HG02763 (cell line): ENCODE results near the gene EIF4EBP3.

ENCODE experiments used
- ATAC-seq: cut with Tn5 transposase; IDR thresholded peaks from one replicate; pipeline ENCODE4 v1.9.1; 2021; ENCODE audit warnings: mild to moderate bottlenecking, moderate library complexity; ENCODE audit not compliant: unreplicated experiment

EIF4EBP3 gene

DNA sequence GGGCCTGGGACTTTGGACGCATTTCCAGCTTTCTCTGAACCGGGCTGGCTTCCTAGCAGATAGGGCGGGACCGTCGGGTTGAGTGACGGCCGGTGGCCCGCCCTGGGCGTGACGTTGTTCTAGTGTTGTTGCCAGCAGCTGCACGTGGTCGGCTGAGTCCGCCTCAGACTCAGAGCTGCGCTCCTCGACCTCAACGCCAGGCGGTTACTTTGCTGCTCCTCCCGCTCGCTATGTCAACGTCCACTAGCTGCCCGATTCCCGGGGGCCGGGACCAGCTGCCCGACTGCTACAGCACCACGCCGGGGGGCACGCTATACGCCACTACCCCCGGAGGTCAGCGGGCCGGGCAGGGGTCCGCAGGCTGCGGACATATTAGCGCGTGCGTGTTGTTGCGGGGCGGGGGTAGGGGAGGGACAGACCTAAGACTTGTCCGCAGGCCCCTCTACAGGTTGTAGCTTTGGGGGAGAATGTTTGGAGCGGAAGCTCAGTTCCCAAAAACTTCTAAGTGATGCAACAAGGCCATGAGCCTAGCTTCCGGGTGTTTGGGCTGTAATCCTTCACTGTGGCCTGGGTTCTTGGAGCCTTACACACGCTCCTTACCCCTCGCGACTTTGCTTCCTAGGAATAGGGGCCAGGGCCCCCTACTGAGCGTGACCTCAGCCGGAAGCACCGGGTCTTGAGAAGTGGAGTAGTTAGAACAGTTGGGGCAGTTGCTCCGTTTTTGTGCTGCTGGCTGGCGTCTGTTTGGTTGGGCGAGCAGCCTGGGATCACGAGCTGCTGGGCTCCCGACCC lies at the start of gene EIF4EBP3:
Gene EIF4EBP3, plus strand, starts transcription at position 155 of the 792 bp plus-strand sequence. Its CDS starts 76 bp downstream, at position 231.
- peak; percentile 98 for ATAC-seq

DNA sequence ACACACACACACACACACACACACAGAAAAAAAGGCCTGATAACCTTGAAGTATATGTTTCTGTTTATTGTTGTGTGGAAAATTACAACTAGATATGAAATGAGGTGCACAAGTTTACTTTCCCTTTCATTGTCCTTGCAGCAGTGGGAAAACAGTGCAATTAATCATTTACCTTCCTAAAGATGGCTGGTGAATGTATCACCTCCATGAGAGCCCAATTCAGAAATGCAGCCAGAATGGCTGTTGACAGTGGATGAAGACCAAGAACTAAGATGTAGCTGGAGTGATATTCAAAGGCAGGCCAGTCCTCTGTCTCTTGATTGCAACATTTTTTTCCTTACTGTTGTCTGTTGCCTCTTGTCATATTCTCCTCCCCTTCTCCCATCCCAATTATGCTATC lies 49.6 kb upstream of the EIF4EBP3 start:
- no peak for ATAC-seq

GRCh38 chr5:140498591-140498990 lies 48.9 kb upstream of the EIF4EBP3 start:
- ATAC-seq = no peak

GRCh38 chr5:140502834-140503233 lies 44.6 kb upstream of the EIF4EBP3 start:
- no peak for ATAC-seq

- ATAC-seq = no peak
Observed at GRCh38 chr5:140509898-140510297, 37.6 kb upstream of the EIF4EBP3 start.

GRCh38 chr5:140513124-140513523 lies 34.3 kb upstream of the EIF4EBP3 start:
- no peak for ATAC-seq

DNA sequence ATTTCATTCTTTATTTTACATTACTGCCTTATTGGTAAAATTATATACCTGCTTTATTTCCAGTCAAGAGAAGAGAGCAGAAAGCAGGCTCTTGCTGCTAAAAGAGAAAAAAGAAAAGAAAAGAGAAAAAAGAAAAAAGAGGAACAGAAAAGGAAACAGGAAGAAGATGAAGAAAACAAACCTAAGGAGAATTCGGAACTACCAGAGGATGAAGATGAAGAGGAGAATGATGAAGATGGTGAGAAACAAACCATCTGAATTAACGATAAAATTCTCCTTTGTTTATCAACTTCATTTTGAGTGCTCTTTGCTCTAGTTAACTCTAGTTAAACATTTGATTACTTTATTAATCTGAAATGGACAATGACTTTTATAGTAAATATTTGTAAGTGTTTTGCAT lies 23.5 kb upstream of the EIF4EBP3 start:
- no peak for ATAC-seq

GRCh38 chr5:140540227-140540626 lies 7.2 kb upstream of the EIF4EBP3 start:
- no peak for ATAC-seq

DNA sequence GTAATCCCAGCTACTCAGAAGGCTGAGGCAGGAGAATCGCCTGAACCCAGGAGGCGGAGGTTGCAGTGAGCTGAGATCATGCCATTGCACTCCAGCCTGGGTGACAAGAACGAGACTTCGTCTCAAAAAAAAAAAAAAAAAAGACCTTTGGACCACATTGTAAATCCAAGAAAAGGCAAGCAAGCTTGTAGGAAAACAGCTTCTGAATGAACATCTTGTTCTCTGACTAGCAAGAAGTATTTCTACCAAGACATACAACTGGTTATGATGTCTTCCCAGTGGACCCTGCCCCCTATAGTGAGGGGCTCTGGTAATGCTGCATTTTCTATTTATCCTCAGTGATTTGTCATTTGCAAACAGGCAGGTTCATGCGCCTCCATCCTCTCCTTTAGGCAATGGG lies 4.5 kb upstream of the EIF4EBP3 start:
- no peak for ATAC-seq

- ATAC-seq = no peak
Observed at GRCh38 chr5:140544986-140545385, 2.5 kb upstream of the EIF4EBP3 start.

DNA sequence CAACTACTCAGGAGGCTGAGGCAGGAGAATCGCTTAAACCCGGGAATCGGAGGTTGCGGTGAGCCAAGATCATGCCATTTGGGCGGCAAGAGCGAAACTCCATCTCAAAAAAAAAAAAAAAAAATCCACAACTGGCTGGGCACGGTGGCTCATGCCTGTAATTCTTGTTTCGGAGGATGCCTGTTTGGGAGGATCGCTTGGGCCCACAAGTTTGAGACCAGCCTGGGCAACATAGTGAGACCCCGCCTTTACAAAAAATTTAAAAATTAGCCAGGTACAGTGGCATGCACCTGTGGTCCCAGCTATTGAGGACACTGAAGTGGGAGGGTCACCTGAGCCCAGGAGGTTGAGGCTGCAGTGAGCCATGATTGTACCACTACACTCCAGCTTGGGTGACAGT lies 1.9 kb upstream of the EIF4EBP3 start:
- ATAC-seq = no peak

DNA sequence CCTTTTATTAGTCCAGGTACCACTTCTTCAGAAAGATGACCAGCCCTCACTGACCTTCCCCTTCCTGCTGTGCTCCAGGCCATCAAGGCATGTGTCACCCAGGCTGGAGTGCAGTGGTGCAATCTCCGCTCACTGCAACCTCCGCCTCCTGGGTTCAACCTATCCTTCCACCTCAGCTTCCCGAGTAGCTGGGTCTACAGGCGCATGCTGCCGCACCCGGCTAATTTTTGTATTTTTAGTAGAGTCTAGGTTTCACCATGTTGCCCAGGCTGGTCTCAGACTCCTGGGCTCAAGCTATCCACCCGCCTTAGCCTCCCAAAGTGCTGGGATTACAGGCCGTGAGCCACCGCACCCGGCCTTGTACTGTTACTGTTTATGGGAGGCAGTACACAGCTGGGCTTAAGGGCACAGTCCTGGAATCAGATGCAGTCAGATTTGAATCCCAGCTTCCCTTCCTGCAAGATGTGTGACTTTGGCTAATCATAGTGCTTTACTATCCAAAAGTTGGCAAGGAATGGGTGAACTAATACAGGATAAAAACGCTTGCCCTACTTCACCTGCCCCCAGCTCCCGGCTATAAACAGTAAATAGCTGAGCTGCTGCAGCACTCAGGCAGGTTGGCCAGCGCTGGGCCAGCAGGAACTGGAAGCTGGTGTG lies 483 bp upstream of the EIF4EBP3 start:
- ATAC-seq = no peak

GRCh38 chr5:140548300-140548688 lies 832 bp downstream of the EIF4EBP3 start:
- ATAC-seq = no peak

DNA sequence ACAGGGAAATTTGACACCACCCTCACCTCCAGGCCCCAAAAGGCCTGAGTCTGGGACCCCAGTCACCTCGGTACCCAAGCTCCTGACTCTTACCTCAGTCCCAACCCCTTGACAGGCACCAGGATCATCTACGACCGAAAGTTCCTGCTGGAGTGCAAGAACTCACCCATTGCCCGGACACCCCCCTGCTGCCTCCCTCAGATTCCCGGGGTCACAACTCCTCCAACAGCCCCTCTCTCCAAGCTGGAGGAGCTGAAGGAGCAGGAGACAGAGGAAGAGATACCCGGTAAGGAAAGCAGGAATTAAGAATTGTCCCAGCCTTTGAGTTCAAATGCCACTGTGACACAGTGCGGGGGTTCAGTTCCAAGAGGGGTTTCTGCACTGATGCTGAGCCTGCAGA lies 1.3 kb downstream of the EIF4EBP3 start:
- ATAC-seq = no peak

GRCh38 chr5:140549237-140550144 lies 2.0 kb downstream of the EIF4EBP3 start:
- ATAC-seq = no peak

GRCh38 chr5:140550147-140551079 lies 3.0 kb downstream of the EIF4EBP3 start:
- ATAC-seq = no peak

- ATAC-seq = no peak
Observed at GRCh38 chr5:140551872-140552271, 4.4 kb downstream of the EIF4EBP3 start.

GRCh38 chr5:140553657-140554056 lies 6.2 kb downstream of the EIF4EBP3 start:
- no peak for ATAC-seq

DNA sequence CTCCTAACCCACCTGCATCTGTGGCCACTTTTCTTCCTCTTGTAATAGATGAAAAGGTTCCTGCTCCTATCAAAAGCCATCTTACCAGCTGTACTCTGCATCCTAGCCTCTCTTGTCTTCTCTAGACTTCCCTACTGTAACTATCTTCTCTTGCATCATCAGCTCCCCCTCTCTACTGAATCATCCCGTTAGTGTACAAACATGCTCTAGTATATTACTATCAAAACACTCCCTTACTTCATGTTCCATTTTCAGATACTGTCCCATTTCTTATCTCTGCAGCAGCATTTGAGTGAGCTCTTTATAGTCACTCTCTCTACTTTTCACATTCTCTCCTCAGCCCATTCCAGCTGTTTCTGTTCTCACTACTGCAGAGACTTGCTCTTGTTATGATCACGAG lies 7.0 kb downstream of the EIF4EBP3 start:
- ATAC-seq = no peak

DNA sequence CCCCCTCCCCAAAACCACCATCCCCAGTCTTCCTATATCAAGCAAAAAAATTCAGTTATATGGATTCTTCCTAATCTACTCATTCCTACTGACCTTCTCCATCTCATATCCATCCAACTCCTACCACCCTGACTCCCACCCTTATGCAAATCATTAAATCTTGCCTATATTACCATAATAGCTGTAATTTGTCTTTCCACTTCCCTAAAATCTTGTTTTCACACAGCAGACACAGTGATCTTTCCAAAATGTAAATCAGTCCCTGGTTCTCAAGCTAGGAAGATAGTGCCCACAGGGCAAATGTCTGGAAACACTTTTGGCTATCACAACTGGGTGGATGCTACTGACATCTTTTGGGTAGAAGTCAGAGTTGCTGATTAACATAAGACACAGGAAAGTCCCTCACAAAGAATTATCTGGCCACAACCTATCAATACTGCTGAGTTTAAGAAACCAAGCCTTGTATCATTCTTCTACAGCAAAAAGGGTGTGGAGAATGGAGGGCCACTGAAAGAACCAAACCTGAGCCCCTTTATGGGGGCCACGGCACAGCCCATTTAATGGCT lies 8.4 kb downstream of the EIF4EBP3 start:
- ATAC-seq = no peak
